CD4-positive, alpha-beta T cell treated with Interleukin-12 subunit alpha and Interleukin-12 subunit beta, for 1 hour (primary cell): ENCODE results near the gene PPME1.

Experiments
- DNase-seq: peaks from one replicate; pipeline ENCODE4 v3.0.0-alpha.2; 2020

Gene PPME1

DNA sequence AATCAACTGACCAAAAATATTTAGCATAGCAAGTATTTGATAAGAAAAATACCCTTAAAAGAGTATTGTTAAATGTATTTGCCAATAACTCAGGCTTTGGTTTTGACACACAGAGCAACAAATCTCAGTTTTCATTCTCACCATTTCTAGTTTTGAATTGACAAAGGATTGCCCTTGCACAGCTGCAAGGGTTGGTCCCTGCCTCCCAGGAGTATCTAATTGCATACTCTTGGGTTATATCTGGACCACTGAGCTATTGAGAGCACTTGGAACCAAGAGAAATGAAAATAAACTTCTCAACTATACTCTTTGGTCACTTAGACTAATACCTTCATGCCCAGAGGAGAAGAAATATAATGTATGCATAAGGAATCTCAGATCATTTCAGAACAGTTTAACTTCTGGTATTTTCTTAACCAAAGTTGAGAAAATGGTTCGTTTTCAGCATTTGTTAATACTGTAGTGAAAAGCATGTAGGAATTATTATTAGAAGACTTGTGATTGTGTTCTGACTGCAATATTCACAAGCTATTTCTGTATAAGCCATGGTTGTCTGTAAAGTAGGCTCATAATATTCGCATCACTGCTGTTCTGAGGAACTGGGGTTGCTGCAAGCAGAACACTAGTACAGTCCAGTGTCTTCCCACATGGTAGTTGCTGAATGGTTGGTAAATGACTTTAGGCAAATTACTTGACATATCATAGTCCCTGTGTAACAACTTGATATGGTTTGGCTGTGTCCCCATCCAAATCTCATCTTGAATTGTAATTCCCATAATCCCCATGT is 8.2 kb upstream of the PPME1 start:
- DNase-seq, result no peak

DNA sequence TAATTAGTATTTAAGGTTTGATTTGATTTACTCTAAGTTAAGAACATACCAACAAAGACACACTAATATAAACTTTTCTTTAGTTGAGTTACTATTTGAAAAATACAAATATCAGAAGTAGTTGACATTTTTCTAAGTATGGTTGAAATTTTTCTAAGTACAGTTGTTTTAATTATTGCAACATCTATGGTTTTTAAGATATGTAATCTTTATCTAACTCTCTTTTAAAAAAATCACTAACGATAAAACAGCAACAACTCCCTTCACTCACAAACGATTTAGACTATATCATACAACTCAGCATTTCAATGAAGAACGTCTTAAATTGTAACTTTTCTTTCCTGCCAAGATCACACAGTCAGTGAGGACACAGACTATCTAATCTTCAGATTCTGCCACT is 2.3 kb upstream of the PPME1 start:
- no peak for DNase-seq

DNA sequence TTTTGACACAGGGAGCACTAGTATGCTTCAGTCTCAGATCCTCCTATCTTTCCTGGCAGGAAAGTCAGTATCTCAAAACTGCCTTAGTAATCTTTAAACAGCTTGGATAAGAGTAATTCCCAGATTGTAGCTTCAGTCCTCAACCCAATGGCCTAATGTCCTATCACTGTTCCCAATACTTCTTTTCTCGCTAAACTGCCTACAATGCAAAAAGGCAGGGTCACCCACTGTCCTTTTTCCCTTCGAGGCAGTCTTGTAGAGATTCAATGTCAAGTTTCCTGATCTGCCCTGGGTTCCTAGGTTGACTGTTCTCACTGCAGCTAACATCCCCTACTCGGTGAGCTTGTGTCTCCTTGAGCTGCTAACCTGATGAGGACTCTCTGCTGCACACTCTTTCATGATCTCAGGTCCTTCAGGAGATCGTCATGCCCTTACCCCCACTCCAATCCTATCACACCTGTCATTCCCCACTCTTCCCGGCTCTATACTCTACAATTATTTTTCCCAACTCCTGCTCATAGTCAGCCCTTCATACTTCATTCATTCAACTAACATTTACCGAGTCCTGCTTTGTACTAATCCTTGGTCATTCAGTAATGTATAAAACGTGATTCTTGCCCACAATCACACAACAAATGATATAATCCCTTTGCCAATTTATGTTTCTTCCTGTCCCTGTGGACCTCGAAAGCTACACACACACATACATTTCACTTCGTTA is 1.2 kb upstream of the PPME1 start:
- DNase-seq, result no peak

DNA sequence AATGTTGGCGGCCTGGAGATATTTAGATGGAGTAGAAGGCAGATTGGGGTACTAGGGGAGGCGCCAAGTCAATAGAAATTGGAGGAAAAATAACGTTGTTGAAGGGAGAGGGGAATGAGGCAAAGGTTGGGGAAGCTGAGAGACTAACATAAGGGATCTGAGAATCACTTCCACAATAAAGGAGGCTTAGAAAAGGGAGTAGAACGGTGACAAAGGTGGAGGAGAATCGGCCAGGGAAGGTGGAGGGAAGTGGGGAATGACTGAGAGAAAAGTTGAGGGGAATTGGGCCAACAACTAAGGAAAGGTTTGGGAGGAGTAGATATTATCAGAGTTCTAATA is 510 bp downstream of the PPME1 start:
- DNase-seq, result no peak

DNA sequence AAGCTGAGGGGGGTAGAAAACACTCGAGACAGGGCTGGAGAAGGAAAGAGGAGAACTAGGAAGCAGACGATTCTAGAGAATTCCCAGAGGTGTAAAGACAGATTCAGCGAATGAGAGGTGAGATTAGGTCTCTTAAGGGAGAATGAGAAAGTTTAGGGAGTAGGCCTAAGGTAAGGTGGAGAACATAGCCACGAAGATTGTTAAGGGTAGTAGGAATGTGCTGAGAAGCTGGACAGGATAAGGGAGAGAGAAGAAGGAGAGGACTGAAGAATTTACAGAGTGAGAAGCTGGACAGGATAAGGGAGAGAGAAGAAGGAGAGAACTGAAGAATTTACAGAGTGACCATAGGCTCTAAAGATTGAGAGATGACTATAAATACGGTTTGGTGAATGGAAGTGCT is 908 bp downstream of the PPME1 start:
- no peak for DNase-seq

DNA sequence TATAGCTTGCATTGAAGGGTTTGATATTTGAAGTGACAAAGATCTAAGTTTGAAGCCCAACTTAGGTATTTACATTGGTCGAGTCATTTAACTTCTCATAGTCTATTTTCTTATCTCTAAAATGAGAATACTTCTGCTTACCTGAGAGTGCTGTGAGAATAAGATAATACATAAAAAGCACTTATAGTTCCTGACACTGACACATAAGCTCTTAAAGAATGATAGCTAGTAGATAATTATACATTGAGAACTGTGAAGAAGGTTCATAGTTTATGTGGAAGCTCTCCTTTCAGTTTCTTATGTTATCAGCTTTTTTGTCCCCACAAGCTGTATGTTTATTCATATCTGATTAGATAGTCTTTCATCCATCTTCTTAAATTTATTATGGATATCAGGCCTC is 4.8 kb downstream of the PPME1 start:
- DNase-seq, result no peak

DNA sequence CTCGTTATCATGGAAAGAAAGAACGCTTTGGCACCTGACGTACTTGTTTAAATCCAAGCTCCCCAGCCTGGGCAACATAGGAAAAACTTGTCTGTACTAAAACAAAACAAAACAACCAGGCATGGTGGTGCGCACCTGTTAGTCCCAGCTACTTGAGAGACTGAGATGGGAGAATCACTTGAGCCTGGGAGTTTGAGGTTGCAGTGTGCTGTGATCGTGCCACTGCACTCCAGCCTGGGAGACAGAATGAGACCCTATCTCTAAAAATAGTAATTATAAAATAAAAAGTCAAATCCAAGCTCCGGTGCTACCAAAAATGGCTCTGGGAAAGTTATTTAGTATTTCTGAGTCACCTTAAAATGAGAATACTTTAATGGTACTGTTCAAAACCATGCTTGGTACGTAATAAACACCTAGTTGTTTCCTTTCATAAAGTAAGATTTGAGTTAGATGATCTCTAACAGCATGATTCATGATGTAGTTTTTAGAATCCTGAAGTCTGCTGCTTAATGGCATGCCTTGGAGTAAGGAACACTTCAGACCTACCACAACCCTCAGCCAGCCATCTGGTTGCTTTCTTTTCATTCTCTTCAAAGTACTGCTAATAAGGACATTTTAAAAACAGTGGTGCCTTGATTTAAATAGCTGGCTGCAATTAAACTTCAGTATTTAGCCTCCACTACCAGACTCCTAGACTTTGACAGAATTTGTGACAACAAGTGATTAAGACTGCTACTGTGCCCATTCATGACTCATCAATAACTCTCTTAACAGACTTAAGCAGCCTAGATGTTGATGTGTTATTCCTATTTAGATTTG is 8.4 kb downstream of the PPME1 start:
- no peak for DNase-seq

DNA sequence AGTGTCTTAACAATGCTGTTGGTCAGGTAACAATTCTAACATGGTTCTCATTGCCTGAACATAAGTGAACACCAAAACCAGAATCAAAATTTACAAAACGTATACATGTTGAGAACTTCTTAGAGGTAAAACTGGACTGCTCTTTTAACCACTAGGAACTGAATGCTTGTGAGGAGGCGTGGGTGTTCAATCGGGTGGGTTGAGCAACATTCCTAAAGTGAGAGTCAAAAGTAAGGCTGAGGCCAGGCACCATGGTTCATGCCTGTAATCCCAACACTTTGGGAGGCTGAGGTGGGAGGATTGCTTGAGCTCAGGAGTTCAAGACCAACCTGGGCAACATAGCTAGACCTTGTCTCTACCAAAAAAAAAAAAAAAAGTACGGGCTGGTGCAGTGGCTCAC is 11.5 kb downstream of the PPME1 start:
- no peak for DNase-seq

DNA sequence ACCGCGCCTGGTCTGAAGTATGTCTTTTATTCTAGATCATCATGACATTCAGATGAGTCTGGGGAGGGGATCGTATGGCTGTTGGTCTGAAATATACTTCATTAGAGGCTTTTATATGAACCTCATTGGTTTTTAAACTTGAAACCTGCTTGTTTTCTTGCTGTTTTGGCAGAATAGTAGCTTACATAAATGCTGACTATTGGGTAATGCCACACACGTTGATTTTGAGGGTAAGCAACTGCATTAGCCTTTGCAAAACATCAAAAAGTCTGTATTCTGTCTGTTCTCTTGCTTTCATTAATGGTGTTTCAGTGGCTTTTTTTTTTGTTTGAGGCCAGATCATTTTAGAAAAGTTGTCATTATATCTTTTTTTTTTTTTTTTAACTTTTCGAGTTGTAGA is 14.2 kb downstream of the PPME1 start:
- DNase-seq, result no peak

DNA sequence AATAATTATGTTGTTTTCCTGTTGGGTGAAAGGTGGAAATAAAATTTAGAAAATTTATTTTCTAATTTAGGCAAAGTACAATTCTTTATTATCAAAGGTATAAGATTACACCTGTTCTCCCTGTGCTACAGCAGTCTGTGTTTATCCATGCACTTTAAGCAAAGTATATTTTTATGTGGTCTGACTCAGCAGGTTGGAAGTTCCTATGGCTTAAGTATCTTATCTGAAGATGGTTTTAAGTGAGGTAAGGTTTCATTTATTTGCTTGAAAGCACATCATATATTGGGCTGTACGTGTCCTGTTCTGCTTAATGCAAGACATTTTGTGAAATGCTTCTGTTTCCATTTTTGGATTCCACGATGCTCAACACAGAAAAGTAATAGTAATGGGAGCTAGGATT is 14.6 kb downstream of the PPME1 start:
- no peak for DNase-seq

DNA sequence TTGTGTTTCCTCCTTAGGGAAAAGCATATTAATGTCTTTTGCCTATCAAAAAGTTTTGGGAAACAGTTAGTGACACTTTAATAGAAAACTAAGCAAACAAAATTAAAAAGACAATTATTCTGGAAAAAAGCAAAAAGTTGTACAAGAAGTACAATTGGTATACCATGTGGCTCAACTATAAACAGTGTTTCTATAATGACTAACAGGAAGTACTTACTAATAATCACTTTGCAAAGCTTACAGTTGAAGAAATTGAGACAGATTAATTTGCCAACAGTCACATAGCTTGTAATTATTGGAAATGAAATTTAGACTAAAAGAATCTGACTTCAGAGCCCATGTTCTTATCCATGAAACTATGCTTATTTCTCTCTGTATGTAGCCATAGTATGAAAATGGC is 24.7 kb downstream of the PPME1 start:
- no peak for DNase-seq

DNA sequence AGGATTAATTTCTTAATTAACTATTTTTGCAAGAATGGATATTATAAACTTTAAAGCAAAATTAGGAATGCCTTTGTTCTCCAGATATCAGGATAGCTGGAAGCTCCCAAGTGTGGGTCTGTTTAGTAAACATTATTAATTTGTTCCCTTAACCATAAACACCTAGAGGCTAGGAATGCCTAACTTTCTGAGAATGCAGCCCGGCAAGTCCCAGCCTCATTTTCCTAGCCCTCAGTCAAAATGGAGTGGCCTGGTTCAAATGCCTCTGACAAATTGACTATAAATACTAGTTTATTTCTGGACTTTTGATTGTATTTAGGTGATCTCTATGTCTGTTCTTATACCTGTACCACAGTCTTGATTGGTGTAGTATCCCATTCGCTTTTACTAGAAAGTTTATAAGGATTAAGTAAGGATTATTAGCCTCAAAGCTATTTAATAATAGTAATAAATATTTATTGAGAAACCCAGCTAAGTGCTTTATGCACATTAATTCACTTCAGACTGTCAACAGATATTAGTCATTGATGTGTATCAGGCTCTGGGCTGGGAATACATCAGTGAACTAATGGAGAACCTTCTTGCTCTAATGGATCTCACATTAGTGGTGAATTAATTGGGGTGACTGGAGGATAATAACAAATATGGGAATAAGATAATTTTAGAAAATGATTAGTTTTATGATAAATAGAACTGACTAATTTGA is 25.8 kb downstream of the PPME1 start:
- no peak for DNase-seq

DNA sequence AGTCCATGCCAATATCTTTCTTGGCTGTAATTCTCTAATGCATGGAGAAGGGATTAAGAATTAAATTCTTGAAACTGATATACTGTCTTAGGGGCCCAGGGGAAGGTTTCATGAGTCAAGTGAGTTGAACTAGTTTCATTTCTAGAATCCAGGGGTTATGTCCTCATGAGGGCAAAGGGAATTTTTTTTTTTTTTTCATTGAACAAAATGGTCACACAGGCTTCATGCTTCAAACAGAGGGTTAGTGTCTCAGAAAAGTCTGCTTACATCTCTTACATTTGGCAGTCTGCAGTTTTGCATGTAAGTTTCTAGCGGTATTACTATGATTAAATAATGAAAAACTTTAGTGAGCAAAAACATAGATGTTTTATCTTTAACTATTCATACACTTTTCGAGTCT is 32.9 kb downstream of the PPME1 start:
- no peak for DNase-seq

DNA sequence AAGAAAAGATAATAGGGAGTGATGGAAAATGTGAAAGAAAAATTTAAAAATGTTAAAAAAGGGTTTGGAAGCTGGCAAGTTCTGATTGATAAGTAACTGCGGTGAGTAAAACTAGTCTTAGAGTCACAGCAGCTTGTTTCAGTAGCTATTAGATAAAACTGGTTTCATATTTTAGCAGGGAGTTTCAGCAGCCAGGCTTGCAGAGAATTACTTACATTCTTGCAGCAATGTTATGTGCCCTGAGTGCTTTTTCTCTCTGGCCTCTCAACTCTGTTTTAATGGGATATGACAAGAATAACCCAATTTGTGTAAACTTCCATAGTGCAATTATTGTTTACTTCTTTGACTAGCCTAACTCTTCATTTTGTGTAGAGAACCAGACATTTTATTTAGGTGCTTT is 33.6 kb downstream of the PPME1 start:
- DNase-seq, result no peak

DNA sequence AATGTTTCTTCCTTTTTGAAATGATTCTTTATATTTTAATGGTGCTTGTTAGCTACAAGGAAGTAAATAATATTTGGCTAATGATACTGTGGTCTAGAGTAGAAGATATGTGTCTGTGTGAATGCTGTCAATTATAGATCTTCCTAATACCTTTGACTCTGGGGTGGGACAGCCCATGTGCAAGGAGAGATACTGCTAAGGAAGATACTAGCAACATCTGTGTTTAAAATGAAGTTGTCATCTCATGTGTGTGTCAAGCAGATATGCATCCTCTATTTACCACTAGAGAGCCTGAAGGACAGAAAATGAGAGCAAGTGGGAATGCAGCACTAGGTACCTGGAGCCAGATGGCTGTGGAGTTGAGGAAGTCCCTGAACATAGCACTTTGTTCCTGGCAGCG is 34.1 kb downstream of the PPME1 start:
- no peak for DNase-seq

DNA sequence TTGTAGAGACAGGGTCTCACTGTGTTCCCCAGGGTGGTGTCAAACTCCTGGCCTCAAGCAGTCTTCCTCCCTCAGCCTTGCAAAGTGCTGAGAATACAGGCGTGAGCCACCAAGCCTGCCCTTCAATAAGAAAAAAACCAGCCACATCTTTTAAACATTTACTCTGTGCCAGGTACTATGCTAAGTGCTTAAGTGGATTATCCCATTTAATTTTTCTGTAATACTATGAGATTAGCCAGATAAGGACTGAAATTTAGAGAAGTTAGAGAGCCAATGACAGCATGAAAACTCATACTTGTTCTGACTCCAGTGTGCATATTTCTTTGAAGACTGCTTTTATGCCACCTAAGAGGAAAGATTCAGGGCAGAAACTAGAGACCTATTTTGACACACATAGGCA is 35.7 kb downstream of the PPME1 start:
- no peak for DNase-seq

DNA sequence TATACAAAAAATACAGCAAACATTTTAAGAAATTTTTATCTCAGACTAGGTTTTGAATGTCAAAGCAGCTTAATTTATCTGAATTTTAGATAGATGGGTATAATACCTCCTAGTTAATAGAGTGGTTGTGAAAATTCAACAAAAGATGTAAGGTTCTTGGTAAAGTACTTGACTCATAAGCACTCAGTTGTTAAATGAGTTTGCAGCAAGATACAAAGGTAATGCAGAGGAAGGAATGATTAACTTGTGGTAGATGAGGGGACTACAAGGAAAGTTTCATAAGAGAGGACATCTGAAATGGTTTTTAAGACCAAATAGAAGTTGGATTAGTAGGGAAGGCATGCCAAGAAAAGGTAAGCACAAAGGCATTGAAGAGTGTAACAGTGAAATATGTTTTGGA is 37.4 kb downstream of the PPME1 start:
- no peak for DNase-seq

DNA sequence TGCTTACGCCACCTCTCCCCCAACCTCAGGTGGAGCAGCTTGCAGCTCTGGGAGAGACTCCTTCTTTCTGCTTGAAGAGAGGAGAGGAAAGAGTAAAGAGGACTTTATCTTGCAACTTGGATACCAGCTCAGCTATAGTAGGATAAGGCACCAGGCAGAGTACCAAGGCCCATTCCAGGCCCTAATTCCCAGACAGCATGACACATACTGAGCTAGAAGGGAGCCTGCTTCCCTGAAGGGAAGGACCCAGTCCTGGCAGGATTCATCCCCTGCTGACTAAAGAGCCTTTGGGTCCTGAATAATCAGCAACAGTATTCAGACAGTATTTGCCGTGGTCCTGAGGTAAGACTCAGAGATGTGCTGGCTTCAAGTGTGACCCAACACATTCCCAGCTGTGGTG is 41.4 kb downstream of the PPME1 start:
- DNase-seq, result no peak

DNA sequence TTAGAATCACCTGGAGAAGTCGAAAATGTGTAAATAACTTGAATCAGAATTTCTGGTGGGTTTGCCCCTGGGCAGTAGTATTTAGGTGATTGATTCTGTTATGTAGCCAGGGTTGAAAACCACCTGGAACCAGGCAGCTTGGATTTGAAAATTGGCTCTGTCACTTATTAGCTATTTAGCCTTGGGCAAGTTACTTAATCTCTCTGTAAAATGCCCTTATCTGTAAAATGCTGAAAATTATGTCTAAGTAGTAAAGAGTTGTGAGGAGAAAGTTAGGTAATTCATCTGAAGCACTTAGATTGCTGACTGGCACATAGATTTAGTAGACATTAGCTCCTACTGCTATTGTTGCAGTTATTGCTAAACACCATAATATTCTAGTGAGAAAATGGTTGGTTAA is 49.3 kb downstream of the PPME1 start:
- no peak for DNase-seq

DNA sequence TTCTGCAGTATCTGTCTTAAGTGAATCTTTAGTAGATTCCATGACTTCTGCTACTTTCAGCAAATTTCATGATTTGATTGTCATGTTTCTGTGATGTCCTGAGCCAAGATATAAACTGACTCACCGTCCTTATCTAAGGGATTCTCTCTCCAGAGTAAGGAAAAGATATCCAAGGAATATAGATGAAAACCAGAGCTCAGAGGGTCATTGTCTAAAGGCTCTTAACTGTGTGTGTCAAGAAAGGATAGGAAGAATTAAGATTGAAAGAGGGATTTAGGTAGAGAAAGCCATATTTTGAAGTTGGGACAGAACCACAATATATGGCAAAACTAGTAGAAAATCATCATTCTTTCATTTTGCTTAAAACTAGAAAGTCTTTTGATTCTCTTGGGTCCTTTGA is 50.7 kb downstream of the PPME1 start:
- DNase-seq, result no peak

DNA sequence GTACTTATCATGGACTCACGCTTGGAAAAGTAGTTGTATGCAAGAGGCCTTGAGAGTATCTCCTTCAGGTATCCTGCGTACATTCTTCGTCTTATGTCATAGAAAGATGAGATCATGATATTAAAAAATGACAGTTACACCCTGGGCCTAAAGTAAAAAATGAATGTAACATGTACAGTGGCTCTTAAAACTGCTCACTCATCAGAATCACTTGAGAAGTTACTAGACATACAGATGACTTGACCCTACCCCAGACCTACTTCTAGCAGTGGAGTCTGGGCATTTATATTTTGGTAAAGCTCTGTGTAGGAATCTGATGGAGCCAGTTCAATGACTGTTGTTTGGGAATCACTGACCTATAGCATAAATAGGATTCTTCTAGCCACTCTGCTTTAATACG is 54.5 kb downstream of the PPME1 start:
- DNase-seq, result no peak

DNA sequence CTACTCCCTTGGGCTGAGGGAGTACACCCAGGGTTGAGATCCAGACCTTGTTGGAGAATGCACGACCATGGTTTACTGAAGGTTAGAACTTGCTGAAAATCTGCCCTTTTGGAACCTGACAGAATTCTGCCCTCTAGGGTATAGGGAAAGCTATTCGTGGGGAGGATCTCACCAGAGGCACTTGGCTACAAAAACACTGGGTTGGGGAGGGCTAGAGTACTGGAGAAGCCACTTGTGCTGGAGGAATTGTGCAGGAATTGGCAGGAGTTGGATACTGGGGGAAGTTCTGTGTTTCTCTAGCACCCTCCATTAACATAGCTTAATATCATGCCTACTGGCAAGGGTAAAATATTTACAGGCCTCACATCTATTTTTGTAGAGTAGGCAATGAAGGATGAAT is 55.8 kb downstream of the PPME1 start:
- DNase-seq, result no peak

DNA sequence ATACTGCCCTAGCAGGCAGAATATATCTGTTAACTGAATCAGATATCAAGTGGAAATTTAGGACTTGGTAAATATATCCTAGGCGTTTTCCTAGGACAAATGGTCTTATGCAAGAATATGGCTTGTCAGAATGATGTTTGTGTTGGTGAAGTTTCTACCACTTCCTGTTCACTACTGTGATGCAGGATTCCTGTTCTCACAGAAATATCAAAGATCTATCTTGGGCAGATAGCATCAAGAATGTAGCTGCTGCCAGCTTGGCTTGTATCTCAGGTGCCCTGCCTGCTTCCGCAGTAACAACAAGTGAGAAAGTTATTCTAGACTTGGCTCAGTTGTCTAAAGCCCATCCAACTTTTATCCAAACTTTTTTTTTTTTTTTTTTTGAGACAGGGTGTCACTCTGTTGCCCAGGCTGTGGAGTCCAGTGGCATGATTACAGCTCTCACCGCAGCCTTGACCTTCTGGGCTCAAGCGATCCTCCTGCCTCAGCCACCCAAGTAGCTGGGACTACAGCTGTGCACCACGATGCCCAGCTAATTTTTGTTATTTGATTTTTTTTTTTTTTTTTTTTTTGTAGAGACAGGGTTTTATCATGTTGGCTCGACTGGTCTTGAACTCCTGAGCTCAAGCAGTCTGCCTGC is 61.3 kb downstream of the PPME1 start:
- peak; percentile 47 for DNase-seq
